Measurements from ENCODE around the gene TMED6.

GRCh38 chr16:69319826-69320739 is 31.5 kb downstream of the TMED6 start:
- TF ChIP-seq, protein P1, sequence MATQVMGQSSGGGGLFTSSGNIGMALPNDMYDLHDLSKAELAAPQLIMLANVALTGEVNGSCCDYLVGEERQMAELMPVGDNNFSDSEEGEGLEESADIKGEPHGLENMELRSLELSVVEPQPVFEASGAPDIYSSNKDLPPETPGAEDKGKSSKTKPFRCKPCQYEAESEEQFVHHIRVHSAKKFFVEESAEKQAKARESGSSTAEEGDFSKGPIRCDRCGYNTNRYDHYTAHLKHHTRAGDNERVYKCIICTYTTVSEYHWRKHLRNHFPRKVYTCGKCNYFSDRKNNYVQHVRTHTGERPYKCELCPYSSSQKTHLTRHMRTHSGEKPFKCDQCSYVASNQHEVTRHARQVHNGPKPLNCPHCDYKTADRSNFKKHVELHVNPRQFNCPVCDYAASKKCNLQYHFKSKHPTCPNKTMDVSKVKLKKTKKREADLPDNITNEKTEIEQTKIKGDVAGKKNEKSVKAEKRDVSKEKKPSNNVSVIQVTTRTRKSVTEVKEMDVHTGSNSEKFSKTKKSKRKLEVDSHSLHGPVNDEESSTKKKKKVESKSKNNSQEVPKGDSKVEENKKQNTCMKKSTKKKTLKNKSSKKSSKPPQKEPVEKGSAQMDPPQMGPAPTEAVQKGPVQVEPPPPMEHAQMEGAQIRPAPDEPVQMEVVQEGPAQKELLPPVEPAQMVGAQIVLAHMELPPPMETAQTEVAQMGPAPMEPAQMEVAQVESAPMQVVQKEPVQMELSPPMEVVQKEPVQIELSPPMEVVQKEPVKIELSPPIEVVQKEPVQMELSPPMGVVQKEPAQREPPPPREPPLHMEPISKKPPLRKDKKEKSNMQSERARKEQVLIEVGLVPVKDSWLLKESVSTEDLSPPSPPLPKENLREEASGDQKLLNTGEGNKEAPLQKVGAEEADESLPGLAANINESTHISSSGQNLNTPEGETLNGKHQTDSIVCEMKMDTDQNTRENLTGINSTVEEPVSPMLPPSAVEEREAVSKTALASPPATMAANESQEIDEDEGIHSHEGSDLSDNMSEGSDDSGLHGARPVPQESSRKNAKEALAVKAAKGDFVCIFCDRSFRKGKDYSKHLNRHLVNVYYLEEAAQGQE (IDR thresholded peaks at IDR 0.05; ENCODE audit: low read depth), result no peak
- TF ChIP-seq EGR1 (IDR thresholded peaks at IDR 0.05), result no peak
- no peak for TF ChIP-seq CREB1 (IDR thresholded peaks at IDR 0.05; ENCODE audit: low read depth)
- TF ChIP-seq, protein P2, sequence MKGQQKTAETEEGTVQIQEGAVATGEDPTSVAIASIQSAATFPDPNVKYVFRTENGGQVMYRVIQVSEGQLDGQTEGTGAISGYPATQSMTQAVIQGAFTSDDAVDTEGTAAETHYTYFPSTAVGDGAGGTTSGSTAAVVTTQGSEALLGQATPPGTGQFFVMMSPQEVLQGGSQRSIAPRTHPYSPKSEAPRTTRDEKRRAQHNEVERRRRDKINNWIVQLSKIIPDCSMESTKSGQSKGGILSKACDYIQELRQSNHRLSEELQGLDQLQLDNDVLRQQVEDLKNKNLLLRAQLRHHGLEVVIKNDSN (IDR thresholded peaks at IDR 0.05), result no peak
- no peak for TF ChIP-seq TAF1 (IDR thresholded peaks at IDR 0.05; ENCODE audit: low read depth)
- no peak for TF ChIP-seq ZBTB7A (IDR thresholded peaks at IDR 0.05; ENCODE audit: low read depth)
- no peak for TF ChIP-seq FOXM1 (IDR thresholded peaks at IDR 0.05; ENCODE audit: borderline replicate concordance, low read depth)
- no peak for TF ChIP-seq NFIC (IDR thresholded peaks at IDR 0.05)
- TF ChIP-seq MAX (IDR thresholded peaks at IDR 0.05), result no peak
- TF ChIP-seq YY1 (IDR thresholded peaks at IDR 0.05; ENCODE audit: low read depth), result no peak
- no peak for TF ChIP-seq TCF12 (IDR thresholded peaks at IDR 0.05; ENCODE audit: low read depth)
- TF ChIP-seq RAD21 (IDR thresholded peaks at IDR 0.05; ENCODE audit: low read depth), result no peak
